Trophoblast cell (in vitro differentiated cells and primary cell): ENCODE results near the gene GRB10.

ENCODE experiments used
- DNase-seq, 2 donors: peaks; one replicate each; pipeline ENCODE4 v3.0.0-alpha.2; 2016
- H2AFZ ChIP-seq: 2 replicates; pipeline ENCODE4 v1.6.1; 2013; ENCODE audit warnings: low read length, moderate library complexity, mild to moderate bottlenecking; ENCODE audit not compliant: insufficient read depth, poor library complexity
- H2AK5ac ChIP-seq: 2 replicates; pipeline ENCODE4 v1.6.1; 2013; ENCODE audit warnings: mild to moderate bottlenecking, low read length
- H2BK120ac ChIP-seq: 2 replicates; pipeline ENCODE4 v1.6.1; 2013; ENCODE audit warnings: low read length, mild to moderate bottlenecking, moderate library complexity; ENCODE audit not compliant: insufficient read depth, poor library complexity
- H2BK12ac ChIP-seq: 2 replicates; pipeline ENCODE4 v1.6.1; 2013; ENCODE audit warnings: mild to moderate bottlenecking, low read length, moderate library complexity
- H2BK5ac ChIP-seq: 2 replicates; pipeline ENCODE4 v1.6.1; 2013; ENCODE audit warnings: low read length, low read depth, moderate library complexity, mild to moderate bottlenecking; ENCODE audit not compliant: poor library complexity
- H3K14ac ChIP-seq: 2 replicates; pipeline ENCODE4 v1.6.1; 2013; ENCODE audit warnings: mild to moderate bottlenecking, low read length
- H3K18ac ChIP-seq: 2 replicates; pipeline ENCODE4 v1.6.1; 2013; ENCODE audit warnings: mild to moderate bottlenecking, low read length
- H3K23ac ChIP-seq: 2 replicates; pipeline ENCODE4 v1.6.1; 2013; ENCODE audit warnings: low read length
- H3K27ac ChIP-seq: 2 replicates; pipeline ENCODE4 v1.5.1; 2013; ENCODE audit warnings: low read depth, mild to moderate bottlenecking, inconsistent platforms, low read length, moderate library complexity
- H3K27me3 ChIP-seq: 2 replicates; pipeline ENCODE4 v1.6.1; 2013; ENCODE audit warnings: inconsistent platforms, mild to moderate bottlenecking, low read length, moderate library complexity; ENCODE audit not compliant: insufficient read depth
- H3K36me3 ChIP-seq, 2 experiments: 1 replicate in 1 of 2; 2 replicates in 1 of 2; pipeline ENCODE4 v1.6.1; 2013; ENCODE audit warnings: low read length in 2 of 2, mild to moderate bottlenecking in 2 of 2, moderate library complexity in 1 of 2; ENCODE audit not compliant: insufficient read depth in 2 of 2, control insufficient read depth in 1 of 2
- H3K4ac ChIP-seq: 2 replicates; pipeline ENCODE4 v1.6.1; 2013; ENCODE audit warnings: low read depth, mild to moderate bottlenecking, low read length, moderate library complexity
- H3K4me1 ChIP-seq, 2 experiments: 1 replicate in 1 of 2; 2 replicates in 1 of 2; pipeline ENCODE4 v1.6.1; 2013; ENCODE audit warnings: low read length in 2 of 2, mild to moderate bottlenecking in 2 of 2, moderate library complexity in 1 of 2; ENCODE audit not compliant: insufficient read depth in 2 of 2, control insufficient read depth in 1 of 2
- H3K4me2 ChIP-seq: 2 replicates; pipeline ENCODE4 v1.6.1; 2013; ENCODE audit warnings: inconsistent platforms, mild to moderate bottlenecking, low read length, moderate library complexity
- H3K4me3 ChIP-seq: 2 replicates; pipeline ENCODE4 v1.5.1; 2013; ENCODE audit warnings: mild to moderate bottlenecking, low read depth, low read length, inconsistent platforms
- H3K79me1 ChIP-seq: one replicate; pipeline ENCODE4 v1.6.1; 2013; ENCODE audit warnings: low read length
- H3K79me2 ChIP-seq: 2 replicates; pipeline ENCODE4 v1.6.1; 2013; ENCODE audit warnings: low read length, mild to moderate bottlenecking; ENCODE audit not compliant: control insufficient read depth, insufficient read depth, poor library complexity
- H3K9ac ChIP-seq: 2 replicates; pipeline ENCODE4 v1.6.1; 2013; ENCODE audit warnings: mild to moderate bottlenecking, low read length
- H3K9me3 ChIP-seq: 2 replicates; pipeline ENCODE4 v1.6.1; 2013; ENCODE audit warnings: low read depth, mild to moderate bottlenecking, control low read depth, inconsistent platforms, low read length; ENCODE audit not compliant: insufficient read depth
- H4K12ac ChIP-seq: 2 replicates; pipeline ENCODE4 v1.6.1; 2013; ENCODE audit warnings: low read depth, mild to moderate bottlenecking, low read length, moderate library complexity
- H4K8ac ChIP-seq: 2 replicates; pipeline ENCODE4 v1.6.1; 2013; ENCODE audit warnings: low read depth, mild to moderate bottlenecking, low read length, moderate library complexity
- H4K91ac ChIP-seq: one replicate; pipeline ENCODE4 v1.6.1; 2013; ENCODE audit warnings: low read depth, mild to moderate bottlenecking, low read length, moderate library complexity
- WGBS: extraction: QIAGEN DNeasy Blood & Tissue Kit; methylation state at CpG from one replicate; pipeline ENCODE4 v1.1.7; 2013; ENCODE audit warnings: missing lambda C conversion rate; ENCODE audit not compliant: insufficient read length, insufficient coverage; ENCODE audit errors: extremely low coverage; 5-methylcytosine and 5-hydroxymethylcytosine counted together

GRB10 gene

GRCh38 chr7:50729962-50730361, 52.7 kb downstream of the GRB10 start:
- Histone ChIP-seq H2AK5ac (no peak overlapping the region), H2BK120ac (no peak overlapping the region), H3K27ac (no peak overlapping the region), H4K12ac (no peak overlapping the region), H3K27me3 (no peaks in the 10 kb centered on the region), H3K4me1 (peaks cover 12 to 16% of the 10 kb centered on the region in 2 experiments), H3K79me1 (peaks cover 7% of the 10 kb centered on the region), H3K23ac (no peak overlapping the region), H4K8ac (no peak overlapping the region), H3K4me2 (no peak overlapping the region), H3K18ac (no peak overlapping the region), H3K36me3 (no peaks in the 10 kb centered on the region), H3K9ac (no peak overlapping the region), H3K4me3 (no peak overlapping the region), H4K91ac (no peak overlapping the region), H3K79me2 (peaks cover 4% of the 10 kb centered on the region), H3K14ac (no peak overlapping the region), H3K9me3 (peaks cover 1% of the 10 kb centered on the region), H2AFZ (no peak overlapping the region), H2BK5ac (no peak overlapping the region), H2BK12ac (no peak overlapping the region), H3K4ac (no peak overlapping the region)
- no peak for DNase-seq
- no CpG with 5 or more reads among the region's 5 CpGs for WGBS

- no peak overlapping the region for H3K18ac ChIP-seq
- H3K27me3 ChIP-seq = no peaks in the 10 kb centered on the region
- H3K4ac ChIP-seq = no peak overlapping the region
- WGBS = no CpG with 5 or more reads among the region's 2 CpGs
- no peak overlapping the region for H2BK12ac ChIP-seq
- no peak overlapping the region for H4K91ac ChIP-seq
- DNase-seq = peak in 1 of 2 donors; percentile 31
- no peak overlapping the region for H3K14ac ChIP-seq
- H2AK5ac ChIP-seq = no peak overlapping the region
- H3K4me3 ChIP-seq = no peak overlapping the region
- H3K9ac ChIP-seq = no peak overlapping the region
- H4K8ac ChIP-seq = no peak overlapping the region
- H4K12ac ChIP-seq = no peak overlapping the region
- H3K36me3 ChIP-seq = peaks cover 0 to 2% of the 10 kb centered on the region in 2 experiments
- H3K79me2 ChIP-seq = peaks cover 4% of the 10 kb centered on the region
- H2BK120ac ChIP-seq = no peak overlapping the region
- no peak overlapping the region for H3K4me2 ChIP-seq
- peaks cover 1% of the 10 kb centered on the region for H3K9me3 ChIP-seq
- no peak overlapping the region for H3K23ac ChIP-seq
- H2AFZ ChIP-seq = no peak overlapping the region
- H3K79me1 ChIP-seq = peaks cover 3% of the 10 kb centered on the region
- H2BK5ac ChIP-seq = no peak overlapping the region
- peaks cover 10 to 18% of the 10 kb centered on the region in 2 experiments for H3K4me1 ChIP-seq
- H3K27ac ChIP-seq = no peak overlapping the region
These were observed 54.5 kb downstream of the GRB10 start for GRCh38 chr7:50728184-50728583.

- H3K79me2 ChIP-seq = peaks cover 4% of the 10 kb centered on the region
- no peak overlapping the region for H4K8ac ChIP-seq
- H3K4me3 ChIP-seq = no peak overlapping the region
- peaks cover 3% of the 10 kb centered on the region for H3K79me1 ChIP-seq
- H3K9ac ChIP-seq = no peak overlapping the region
- H3K9me3 ChIP-seq = peaks cover 1% of the 10 kb centered on the region
- no peak overlapping the region for H4K91ac ChIP-seq
- H2AFZ ChIP-seq = no peak overlapping the region
- WGBS = no CpG with 5 or more reads among the region's 2 CpGs
- peak in 1 of 2 donors; percentile 71 for DNase-seq
- H3K4ac ChIP-seq = no peak overlapping the region
- no peak overlapping the region for H3K4me2 ChIP-seq
- H2BK120ac ChIP-seq = no peak overlapping the region
- H3K23ac ChIP-seq = no peak overlapping the region
- H3K27ac ChIP-seq = no peak overlapping the region
- no peak overlapping the region for H2BK5ac ChIP-seq
- H3K4me1 ChIP-seq = peaks cover 10 to 18% of the 10 kb centered on the region in 2 experiments
- no peak overlapping the region for H2AK5ac ChIP-seq
- H3K14ac ChIP-seq = no peak overlapping the region
- H3K36me3 ChIP-seq = peaks cover 0 to 2% of the 10 kb centered on the region in 2 experiments
- no peak overlapping the region for H4K12ac ChIP-seq
- no peaks in the 10 kb centered on the region for H3K27me3 ChIP-seq
- H2BK12ac ChIP-seq = no peak overlapping the region
- H3K18ac ChIP-seq = no peak overlapping the region
These were observed 55.0 kb downstream of the GRB10 start for GRCh38 chr7:50727711-50728110.

DNA sequence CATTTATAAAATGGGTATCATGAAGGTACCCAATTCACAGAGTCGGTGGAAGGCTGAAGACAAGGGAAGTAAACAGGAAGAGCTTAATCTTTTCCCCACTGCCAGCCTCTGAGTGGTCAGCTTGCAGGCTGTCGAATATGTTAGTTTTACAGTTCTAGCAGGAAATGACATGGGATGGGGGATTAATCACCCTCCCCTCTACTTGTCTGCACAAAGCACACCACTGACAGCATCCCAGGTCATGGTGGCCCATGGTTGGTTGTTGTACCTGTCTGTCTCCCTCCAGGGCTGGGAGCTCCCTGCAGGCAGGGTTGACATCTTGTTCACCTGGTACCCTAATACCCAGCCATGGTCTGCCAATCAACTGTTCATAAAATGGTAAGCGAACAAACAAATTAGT, 55.6 kb downstream of the GRB10 start:
- Histone ChIP-seq H3K18ac (peak overlapping the region; percentile 39), H3K79me2 (peaks cover 4% of the 10 kb centered on the region), H2AFZ (no peak overlapping the region), H3K23ac (no peak overlapping the region), H3K4ac (no peak overlapping the region), H3K4me1 (peaks cover 8 to 18% of the 10 kb centered on the region in 2 experiments), H4K91ac (no peak overlapping the region), H3K4me3 (no peak overlapping the region), H3K9ac (no peak overlapping the region), H3K14ac (no peak overlapping the region), H3K9me3 (peaks cover 1% of the 10 kb centered on the region), H2AK5ac (no peak overlapping the region), H4K8ac (no peak overlapping the region), H3K27me3 (no peaks in the 10 kb centered on the region), H2BK120ac (no peak overlapping the region), H3K27ac (no peak overlapping the region), H2BK12ac (no peak overlapping the region), H2BK5ac (no peak overlapping the region), H4K12ac (no peak overlapping the region), H3K79me1 (peaks cover 3% of the 10 kb centered on the region), H3K4me2 (no peak overlapping the region), H3K36me3 (peaks cover 0 to 2% of the 10 kb centered on the region in 2 experiments)
- WGBS = no CpG with 5 or more reads among the region's 3 CpGs
- no peak for DNase-seq
